Measurements from ENCODE around the gene STAT1.
A peak's percentile ranks its signal among the peaks of the same experiment; 100 is the strongest.

Gene STAT1

GRCh38 chr2:190953257-190953656 lies 60.7 kb downstream of the STAT1 start:
- H3K4me3 ChIP-seq (ENCODE audit: control insufficient read depth in 1 of 7, extremely low read depth in 1 of 7, insufficient read depth in 4 of 7, low read depth in 2 of 7, low read length in 6 of 7) = no peak overlapping the region
- WGBS (ENCODE audit: insufficient coverage) = 94% methylated on average over 3 of the region's 4 CpGs
- H3K27ac ChIP-seq (ENCODE audit: insufficient read depth in 1 of 2, low read depth in 1 of 2, low read length in 2 of 2, poor library complexity in 1 of 2, severe bottlenecking in 2 of 2) = no peak overlapping the region
- no peaks in the 10 kb centered on the region for H3K27me3 ChIP-seq (replicated peaks in 2 of 5; ENCODE audit: control insufficient read depth in 4 of 5, insufficient read depth in 5 of 5, low read length in 4 of 5)
- DNase-seq = no peak
- POLR2A ChIA-PET = no interaction called here
- CTCF ChIA-PET = interaction anchor here (1.4 kb wide), 1 partner anchor 67 kb away, joined by 3 read pairs; no protein-coding TSS in a partner anchor
- H3K4me1 ChIP-seq (ENCODE audit: control extremely low read depth in 1 of 4, control insufficient read depth in 4 of 4, insufficient read depth in 4 of 4, low read length in 3 of 4) = peaks cover 6 to 10% (median 8%) of the 10 kb centered on the region in 4 experiments
- no peaks in the 10 kb centered on the region for H3K9me3 ChIP-seq (ENCODE audit: control extremely low read depth in 1 of 5, control insufficient read depth in 4 of 5, insufficient read depth in 2 of 5, low read depth in 1 of 5, low read length in 4 of 5)
- no peaks in the 10 kb centered on the region for H3K36me3 ChIP-seq (ENCODE audit: control insufficient read depth in 4 of 4, insufficient read depth in 4 of 4, low read length in 3 of 4)

- POLR2A ChIA-PET = no interaction called here
- DNase-seq = no peak
- Histone ChIP-seq H3K27me3 (replicated peaks in 2 of 5; ENCODE audit: control insufficient read depth in 4 of 5, insufficient read depth in 5 of 5, low read length in 4 of 5) (no peaks in the 10 kb centered on the region), H3K9me3 (ENCODE audit: control extremely low read depth in 1 of 5, control insufficient read depth in 4 of 5, insufficient read depth in 2 of 5, low read depth in 1 of 5, low read length in 4 of 5) (no peaks in the 10 kb centered on the region), H3K4me3 (ENCODE audit: control insufficient read depth in 1 of 7, extremely low read depth in 1 of 7, insufficient read depth in 4 of 7, low read depth in 2 of 7, low read length in 6 of 7) (no peak overlapping the region), H3K4me1 (ENCODE audit: control extremely low read depth in 1 of 4, control insufficient read depth in 4 of 4, insufficient read depth in 4 of 4, low read length in 3 of 4) (peaks cover 19 to 33% (median 22%) of the 10 kb centered on the region in 4 experiments), H3K36me3 (ENCODE audit: control insufficient read depth in 4 of 4, insufficient read depth in 4 of 4, low read length in 3 of 4) (no peaks in the 10 kb centered on the region), H3K27ac (ENCODE audit: insufficient read depth in 1 of 2, low read depth in 1 of 2, low read length in 2 of 2, poor library complexity in 1 of 2, severe bottlenecking in 2 of 2) (no peak overlapping the region)
- 100% methylated on average over 3 of the region's 3 CpGs for WGBS (ENCODE audit: insufficient coverage)
- CTCF ChIA-PET = interaction anchor here (0.7 to 1.3 kb wide), 5 partner anchors 15 to 100 kb away, joined by 3 to 5 read pairs (median 3); no protein-coding TSS in a partner anchor
Measured at GRCh38 chr2:190950566-190950991, 63.4 kb downstream of the STAT1 start.

GRCh38 chr2:190948671-190949070 lies 65.3 kb downstream of the STAT1 start:
- H3K36me3 ChIP-seq (ENCODE audit: control insufficient read depth in 4 of 4, insufficient read depth in 4 of 4, low read length in 3 of 4) = no peaks in the 10 kb centered on the region
- no peaks in the 10 kb centered on the region for H3K27me3 ChIP-seq (replicated peaks in 2 of 5; ENCODE audit: control insufficient read depth in 4 of 5, insufficient read depth in 5 of 5, low read length in 4 of 5)
- H3K4me1 ChIP-seq (ENCODE audit: control extremely low read depth in 1 of 4, control insufficient read depth in 4 of 4, insufficient read depth in 4 of 4, low read length in 3 of 4) = peaks cover 19 to 33% (median 22%) of the 10 kb centered on the region in 4 experiments
- CTCF ChIA-PET = interaction anchor here (0.5 to 2.6 kb wide), 11 partner anchors 11 to 364 kb away, joined by 3 to 19 read pairs (median 7); no protein-coding TSS in a partner anchor
- POLR2A ChIA-PET = no interaction called here
- H3K27ac ChIP-seq (ENCODE audit: insufficient read depth in 1 of 2, low read depth in 1 of 2, low read length in 2 of 2, poor library complexity in 1 of 2, severe bottlenecking in 2 of 2) = no peak overlapping the region
- no peak overlapping the region for H3K4me3 ChIP-seq (ENCODE audit: control insufficient read depth in 1 of 7, extremely low read depth in 1 of 7, insufficient read depth in 4 of 7, low read depth in 2 of 7, low read length in 6 of 7)
- DNase-seq = peak in 1 of 3 donors; percentile 9
- 63% methylated on average over 2 of the region's 2 CpGs for WGBS (ENCODE audit: insufficient coverage)
- no peaks in the 10 kb centered on the region for H3K9me3 ChIP-seq (ENCODE audit: control extremely low read depth in 1 of 5, control insufficient read depth in 4 of 5, insufficient read depth in 2 of 5, low read depth in 1 of 5, low read length in 4 of 5)

GRCh38 chr2:190947711-190948251 lies 66.2 kb downstream of the STAT1 start:
- ChIA-PET POLR2A (interaction anchor here (1.0 kb wide), 2 partner anchors 9 to 65 kb away, joined by 3 read pairs; no protein-coding TSS in a partner anchor), CTCF (interaction anchor here (0.5 to 2.6 kb wide), 25 partner anchors 9 to 363 kb away, joined by 3 to 19 read pairs (median 4); partner anchors contain the start of gene GLS)
- H3K27ac ChIP-seq (ENCODE audit: insufficient read depth in 1 of 2, low read depth in 1 of 2, low read length in 2 of 2, poor library complexity in 1 of 2, severe bottlenecking in 2 of 2) = peak overlapping the region; percentile 77 to 85
- H3K4me1 ChIP-seq (ENCODE audit: control extremely low read depth in 1 of 4, control insufficient read depth in 4 of 4, insufficient read depth in 4 of 4, low read length in 3 of 4) = peaks cover 19 to 33% (median 22%) of the 10 kb centered on the region in 4 experiments
- H3K9me3 ChIP-seq (ENCODE audit: control extremely low read depth in 1 of 5, control insufficient read depth in 4 of 5, insufficient read depth in 2 of 5, low read depth in 1 of 5, low read length in 4 of 5) = no peaks in the 10 kb centered on the region
- no peaks in the 10 kb centered on the region for H3K27me3 ChIP-seq (replicated peaks in 2 of 5; ENCODE audit: control insufficient read depth in 4 of 5, insufficient read depth in 5 of 5, low read length in 4 of 5)
- H3K4me3 ChIP-seq (ENCODE audit: control insufficient read depth in 1 of 7, extremely low read depth in 1 of 7, insufficient read depth in 4 of 7, low read depth in 2 of 7, low read length in 6 of 7) = peak overlapping the region in 6 of 7 experiments; percentile 44 to 78 (median 58)
- DNase-seq = peak; percentile 83 to 95 (median 92)
- WGBS (ENCODE audit: insufficient coverage) = no CpG with 5 or more reads among the region's 2 CpGs
- H3K36me3 ChIP-seq (ENCODE audit: control insufficient read depth in 4 of 4, insufficient read depth in 4 of 4, low read length in 3 of 4) = no peaks in the 10 kb centered on the region

- POLR2A ChIA-PET = interaction anchor here (1.0 kb wide), 2 partner anchors 8 to 66 kb away, joined by 3 read pairs; no protein-coding TSS in a partner anchor
- no peaks in the 10 kb centered on the region for H3K27me3 ChIP-seq (replicated peaks in 2 of 5; ENCODE audit: control insufficient read depth in 4 of 5, insufficient read depth in 5 of 5, low read length in 4 of 5)
- peak overlapping the region in 3 of 7 experiments; percentile 51 to 78 (median 75) for H3K4me3 ChIP-seq (ENCODE audit: control insufficient read depth in 1 of 7, extremely low read depth in 1 of 7, insufficient read depth in 4 of 7, low read depth in 2 of 7, low read length in 6 of 7)
- CTCF ChIA-PET = interaction anchor here (0.7 to 2.6 kb wide), 27 partner anchors 8 to 168 kb away, joined by 3 to 19 read pairs (median 4); partner anchors contain the start of gene GLS
- H3K27ac ChIP-seq (ENCODE audit: insufficient read depth in 1 of 2, low read depth in 1 of 2, low read length in 2 of 2, poor library complexity in 1 of 2, severe bottlenecking in 2 of 2) = peak overlapping the region; percentile 77 to 85
- H3K9me3 ChIP-seq (ENCODE audit: control extremely low read depth in 1 of 5, control insufficient read depth in 4 of 5, insufficient read depth in 2 of 5, low read depth in 1 of 5, low read length in 4 of 5) = no peaks in the 10 kb centered on the region
- WGBS (ENCODE audit: insufficient coverage) = 0% methylated on average over 1 of the region's 1 CpG
- no peaks in the 10 kb centered on the region for H3K36me3 ChIP-seq (ENCODE audit: control insufficient read depth in 4 of 4, insufficient read depth in 4 of 4, low read length in 3 of 4)
- H3K4me1 ChIP-seq (ENCODE audit: control extremely low read depth in 1 of 4, control insufficient read depth in 4 of 4, insufficient read depth in 4 of 4, low read length in 3 of 4) = peaks cover 19 to 33% (median 22%) of the 10 kb centered on the region in 4 experiments
- DNase-seq = peak; percentile 31 to 66 (median 48)
Measured at GRCh38 chr2:190947141-190947540, 66.8 kb downstream of the STAT1 start.

GRCh38 chr2:190943706-190944105 lies 70.3 kb downstream of the STAT1 start:
- Histone ChIP-seq H3K27ac (ENCODE audit: insufficient read depth in 1 of 2, low read depth in 1 of 2, low read length in 2 of 2, poor library complexity in 1 of 2, severe bottlenecking in 2 of 2) (no peak overlapping the region), H3K27me3 (replicated peaks in 2 of 5; ENCODE audit: control insufficient read depth in 4 of 5, insufficient read depth in 5 of 5, low read length in 4 of 5) (no peaks in the 10 kb centered on the region), H3K4me1 (ENCODE audit: control extremely low read depth in 1 of 4, control insufficient read depth in 4 of 4, insufficient read depth in 4 of 4, low read length in 3 of 4) (peaks cover 16 to 27% (median 19%) of the 10 kb centered on the region in 4 experiments), H3K36me3 (ENCODE audit: control insufficient read depth in 4 of 4, insufficient read depth in 4 of 4, low read length in 3 of 4) (no peaks in the 10 kb centered on the region), H3K4me3 (ENCODE audit: control insufficient read depth in 1 of 7, extremely low read depth in 1 of 7, insufficient read depth in 4 of 7, low read depth in 2 of 7, low read length in 6 of 7) (no peak overlapping the region), H3K9me3 (ENCODE audit: control extremely low read depth in 1 of 5, control insufficient read depth in 4 of 5, insufficient read depth in 2 of 5, low read depth in 1 of 5, low read length in 4 of 5) (no peaks in the 10 kb centered on the region)
- POLR2A ChIA-PET = no interaction called here
- WGBS (ENCODE audit: insufficient coverage) = no CpG with 5 or more reads among the region's 2 CpGs
- no peak for DNase-seq
- CTCF ChIA-PET = no interaction called here

- no peaks in the 10 kb centered on the region for H3K27me3 ChIP-seq (replicated peaks in 2 of 5; ENCODE audit: control insufficient read depth in 4 of 5, insufficient read depth in 5 of 5, low read length in 4 of 5)
- H3K27ac ChIP-seq (ENCODE audit: insufficient read depth in 1 of 2, low read depth in 1 of 2, low read length in 2 of 2, poor library complexity in 1 of 2, severe bottlenecking in 2 of 2) = no peak overlapping the region
- WGBS (ENCODE audit: insufficient coverage) = no CpG with 5 or more reads among the region's 2 CpGs
- peaks cover 6 to 18% (median 11%) of the 10 kb centered on the region in 4 experiments for H3K4me1 ChIP-seq (ENCODE audit: control extremely low read depth in 1 of 4, control insufficient read depth in 4 of 4, insufficient read depth in 4 of 4, low read length in 3 of 4)
- POLR2A ChIA-PET = no interaction called here
- H3K9me3 ChIP-seq (ENCODE audit: control extremely low read depth in 1 of 5, control insufficient read depth in 4 of 5, insufficient read depth in 2 of 5, low read depth in 1 of 5, low read length in 4 of 5) = no peaks in the 10 kb centered on the region
- H3K36me3 ChIP-seq (ENCODE audit: control insufficient read depth in 4 of 4, insufficient read depth in 4 of 4, low read length in 3 of 4) = no peaks in the 10 kb centered on the region
- CTCF ChIA-PET = no interaction called here
- H3K4me3 ChIP-seq (ENCODE audit: control insufficient read depth in 1 of 7, extremely low read depth in 1 of 7, insufficient read depth in 4 of 7, low read depth in 2 of 7, low read length in 6 of 7) = no peak overlapping the region
- no peak for DNase-seq
Measured at GRCh38 chr2:190942697-190943096, 71.3 kb downstream of the STAT1 start.
